ENCODE data around the gene JUP.
"Not testable (repeated sequence)": the region's sequence is repeated elsewhere in the genome, so short reads cannot be mapped to it uniquely, and the experiment has no call there.

JUP gene

GRCh38 chr17:41776262-41776900 lies 10.1 kb downstream of the JUP start:
- H3K27me3 Mint-ChIP-seq, H3K27ac Mint-ChIP-seq: not testable (repeated sequence)

GRCh38 chr17:41775394-41776226 lies 10.9 kb downstream of the JUP start:
- Mint-ChIP-seq H3K27me3 (no peaks in the 10 kb centered on the region), H3K4me1 (ENCODE audit: low read depth) (peaks cover 2% of the 10 kb centered on the region), H3K9me3 (ENCODE audit: low read depth) (no peaks in the 10 kb centered on the region), H3K4me3 (no peak overlapping the region), H3K36me3 (no peaks in the 10 kb centered on the region), H3K27ac (no peak overlapping the region)

More at GRCh38 chr17:41776262-41776900, 10.1 kb downstream of the JUP start:
- H3K36me3 Mint-ChIP-seq; H3K4me3 Mint-ChIP-seq; H3K9me3 Mint-ChIP-seq (ENCODE audit: low read depth); H3K4me1 Mint-ChIP-seq (ENCODE audit: low read depth): not testable (repeated sequence)

GRCh38 chr17:41773731-41774193 lies 12.7 kb downstream of the JUP start:
- H3K27ac Mint-ChIP-seq: no peak overlapping the region
- no peak overlapping the region for H3K4me3 Mint-ChIP-seq
- no peaks in the 10 kb centered on the region for H3K9me3 Mint-ChIP-seq (ENCODE audit: low read depth)
- H3K27me3 Mint-ChIP-seq: no peaks in the 10 kb centered on the region
- peaks cover 2% of the 10 kb centered on the region for H3K4me1 Mint-ChIP-seq (ENCODE audit: low read depth)
- no peaks in the 10 kb centered on the region for H3K36me3 Mint-ChIP-seq

- peaks cover 2% of the 10 kb centered on the region for H3K4me1 Mint-ChIP-seq (ENCODE audit: low read depth)
- no peaks in the 10 kb centered on the region for H3K9me3 Mint-ChIP-seq (ENCODE audit: low read depth)
- no peaks in the 10 kb centered on the region for H3K27me3 Mint-ChIP-seq
- H3K27ac Mint-ChIP-seq: no peak overlapping the region
- H3K36me3 Mint-ChIP-seq: no peaks in the 10 kb centered on the region
- H3K4me3 Mint-ChIP-seq: no peak overlapping the region
Observed at GRCh38 chr17:41773190-41773588, 13.3 kb downstream of the JUP start.

- H3K9me3 Mint-ChIP-seq (ENCODE audit: low read depth): no peaks in the 10 kb centered on the region
- H3K27ac Mint-ChIP-seq: no peak overlapping the region
- H3K36me3 Mint-ChIP-seq: no peaks in the 10 kb centered on the region
- no peak overlapping the region for H3K4me3 Mint-ChIP-seq
- no peaks in the 10 kb centered on the region for H3K27me3 Mint-ChIP-seq
- H3K4me1 Mint-ChIP-seq (ENCODE audit: low read depth): peaks cover 2% of the 10 kb centered on the region
Observed at GRCh38 chr17:41772586-41773189, 13.8 kb downstream of the JUP start.

- H3K27ac Mint-ChIP-seq: no peak overlapping the region
- no peaks in the 10 kb centered on the region for H3K27me3 Mint-ChIP-seq
- no peaks in the 10 kb centered on the region for H3K36me3 Mint-ChIP-seq
Observed at GRCh38 chr17:41772218-41772585, 14.3 kb downstream of the JUP start.

GRCh38 chr17:41771389-41772206 lies 14.9 kb downstream of the JUP start:
- Mint-ChIP-seq H3K36me3 (no peaks in the 10 kb centered on the region), H3K9me3 (ENCODE audit: low read depth) (no peaks in the 10 kb centered on the region), H3K27me3 (no peaks in the 10 kb centered on the region), H3K4me1 (ENCODE audit: low read depth) (peaks cover 2% of the 10 kb centered on the region), H3K27ac (no peak overlapping the region), H3K4me3 (no peak overlapping the region)

More at GRCh38 chr17:41772218-41772585, 14.3 kb downstream of the JUP start:
- no peaks in the 10 kb centered on the region for H3K9me3 Mint-ChIP-seq (ENCODE audit: low read depth)
- no peak overlapping the region for H3K4me3 Mint-ChIP-seq
- H3K4me1 Mint-ChIP-seq (ENCODE audit: low read depth): peaks cover 2% of the 10 kb centered on the region

- no peaks in the 10 kb centered on the region for H3K36me3 Mint-ChIP-seq
- no peak overlapping the region for H3K27ac Mint-ChIP-seq
- H3K27me3 Mint-ChIP-seq: no peaks in the 10 kb centered on the region
- H3K9me3 Mint-ChIP-seq (ENCODE audit: low read depth): no peaks in the 10 kb centered on the region
- no peak overlapping the region for H3K4me3 Mint-ChIP-seq
- peaks cover 2% of the 10 kb centered on the region for H3K4me1 Mint-ChIP-seq (ENCODE audit: low read depth)
Observed at GRCh38 chr17:41769985-41770384, 16.5 kb downstream of the JUP start.

- Mint-ChIP-seq H3K36me3 (no peaks in the 10 kb centered on the region), H3K4me3 (no peak overlapping the region), H3K27me3 (no peaks in the 10 kb centered on the region), H3K9me3 (ENCODE audit: low read depth) (no peaks in the 10 kb centered on the region), H3K27ac (no peak overlapping the region), H3K4me1 (ENCODE audit: low read depth) (peaks cover 2% of the 10 kb centered on the region)
Observed at GRCh38 chr17:41769346-41769862, 17.1 kb downstream of the JUP start.

GRCh38 chr17:41768682-41769288 lies 17.7 kb downstream of the JUP start:
- no peaks in the 10 kb centered on the region for H3K27me3 Mint-ChIP-seq
- H3K27ac Mint-ChIP-seq: no peak overlapping the region
- H3K9me3 Mint-ChIP-seq (ENCODE audit: low read depth): no peaks in the 10 kb centered on the region
- no peaks in the 10 kb centered on the region for H3K36me3 Mint-ChIP-seq
- no peak overlapping the region for H3K4me3 Mint-ChIP-seq
- H3K4me1 Mint-ChIP-seq (ENCODE audit: low read depth): peaks cover 2% of the 10 kb centered on the region

GRCh38 chr17:41767324-41768042 lies 19.0 kb downstream of the JUP start:
- Mint-ChIP-seq H3K27ac (no peak overlapping the region), H3K36me3 (no peaks in the 10 kb centered on the region), H3K9me3 (ENCODE audit: low read depth) (no peaks in the 10 kb centered on the region), H3K27me3 (no peaks in the 10 kb centered on the region), H3K4me1 (ENCODE audit: low read depth) (peaks cover 2% of the 10 kb centered on the region), H3K4me3 (no peak overlapping the region)

- Mint-ChIP-seq H3K4me3 (no peak overlapping the region), H3K36me3 (no peaks in the 10 kb centered on the region), H3K9me3 (ENCODE audit: low read depth) (no peaks in the 10 kb centered on the region), H3K27me3 (no peaks in the 10 kb centered on the region), H3K4me1 (ENCODE audit: low read depth) (no peaks in the 10 kb centered on the region), H3K27ac (no peak overlapping the region)
Observed at GRCh38 chr17:41766135-41766534, 20.4 kb downstream of the JUP start.

GRCh38 chr17:41763327-41763726 lies 23.2 kb downstream of the JUP start:
- Mint-ChIP-seq H3K4me1 (ENCODE audit: low read depth) (no peaks in the 10 kb centered on the region), H3K9me3 (ENCODE audit: low read depth) (no peaks in the 10 kb centered on the region), H3K4me3 (no peak overlapping the region), H3K27me3 (no peaks in the 10 kb centered on the region), H3K36me3 (no peaks in the 10 kb centered on the region), H3K27ac (no peak overlapping the region)

- Mint-ChIP-seq H3K27ac (no peak overlapping the region), H3K27me3 (no peaks in the 10 kb centered on the region), H3K4me1 (ENCODE audit: low read depth) (no peaks in the 10 kb centered on the region), H3K36me3 (no peaks in the 10 kb centered on the region), H3K9me3 (ENCODE audit: low read depth) (no peaks in the 10 kb centered on the region), H3K4me3 (no peak overlapping the region)
Observed at GRCh38 chr17:41762841-41763240, 23.7 kb downstream of the JUP start.
